BJ (cell line): ENCODE data around the gene GJC1. TPM values are rescaled to one million over a fixed set of nuclear protein-coding genes. Genes with fewer than 3 reads are reported as not detected.

ENCODE experiments used
- CTCF ChIA-PET: fragments of 350-600 bp; formaldehyde crosslinking; extraction: SDS; loops from one replicate; lab custom pipeline; 2021; ENCODE audit warnings: antibody characterized with exemption, inconsistent platforms; lab: Yijun Ruan, JAX
- POLR2A ChIA-PET: fragments of 300-600 bp; sonication (Branson Sonifier 250); formaldehyde crosslinking; extraction: SDS; loops from one replicate; lab custom pipeline; 2021; ENCODE audit warnings: antibody characterized with exemption; lab: Charles Lee
- DNase-seq: peaks from one replicate; pipeline ENCODE4 v3.0.0-alpha.2; 2011; ENCODE audit warnings: low read depth
- H3K27me3 ChIP-seq: 2 replicates; pipeline ENCODE4 v1.6.0; 2011; ENCODE audit warnings: low read length; ENCODE audit not compliant: control insufficient read depth, insufficient read depth
- H3K36me3 ChIP-seq: 2 replicates; pipeline ENCODE4 v1.5.1; 2011; ENCODE audit warnings: low read length; ENCODE audit not compliant: control insufficient read depth, insufficient read depth
- H3K4me3 ChIP-seq: 2 replicates; pipeline ENCODE4 v1.5.1; 2011; ENCODE audit warnings: low read depth, mild to moderate bottlenecking, control low read depth, low read length
- CTCF ChIP-seq: IDR thresholded peaks from 2 replicates; pipeline ENCODE4 v1.5.1; 2011; ENCODE audit warnings: low read depth, mild to moderate bottlenecking, control low read depth, inconsistent platforms, low read length, moderate library complexity; ENCODE audit not compliant: insufficient read depth
- polyA plus RNA-seq: library from polyadenylated mRNA; depleted of rRNA; stranded (reverse); fragments of >200 nt; gene quantifications from 2 replicates; pipeline ENCODE4 v1.2.3, GENCODE V29; 2011

Gene GJC1
- polyA plus RNA-seq, 1 experiment: 26.5 TPM

- no peak for TF ChIP-seq CTCF
- no peak overlapping the region for H3K4me3 ChIP-seq
- ChIA-PET CTCF (interaction anchor here (0.6 to 2.4 kb wide), 4 partner anchors 11 to 470 kb away, joined by 3 to 9 read pairs (median 4); no protein-coding TSS in a partner anchor), POLR2A (interaction anchor here (0.6 kb wide), 1 partner anchor 54 kb away, joined by 3 read pairs; no protein-coding TSS in a partner anchor)
- H3K27me3 ChIP-seq: no peaks in the 10 kb centered on the region
- H3K36me3 ChIP-seq: peaks cover 21% of the 10 kb centered on the region
- no peak for DNase-seq
Measured at GRCh38 chr17:44850612-44851011, 20.5 kb upstream of the GJC1 start.

GRCh38 chr17:44850025-44850424 is 19.9 kb upstream of the GJC1 start:
- CTCF ChIA-PET: interaction anchor here (0.6 to 2.4 kb wide), 4 partner anchors 12 to 470 kb away, joined by 3 to 9 read pairs (median 4); no protein-coding TSS in a partner anchor
- POLR2A ChIA-PET: no interaction called here
- no peak overlapping the region for H3K4me3 ChIP-seq
- H3K36me3 ChIP-seq: peaks cover 17% of the 10 kb centered on the region
- no peaks in the 10 kb centered on the region for H3K27me3 ChIP-seq
- DNase-seq: no peak
- TF ChIP-seq CTCF: no peak

GRCh38 chr17:44848961-44849489 is 18.9 kb upstream of the GJC1 start:
- ChIA-PET POLR2A (no interaction called here), CTCF (interaction anchor here (2.2 to 5.4 kb wide), 4 partner anchors 13 to 74 kb away, joined by 5 to 39 read pairs (median 13); no protein-coding TSS in a partner anchor)
- H3K4me3 ChIP-seq: no peak overlapping the region
- TF ChIP-seq CTCF: no peak
- peaks cover 10% of the 10 kb centered on the region for H3K36me3 ChIP-seq
- no peaks in the 10 kb centered on the region for H3K27me3 ChIP-seq
- DNase-seq: no peak

GRCh38 chr17:44848257-44848795 is 18.2 kb upstream of the GJC1 start:
- no peaks in the 10 kb centered on the region for H3K27me3 ChIP-seq
- TF ChIP-seq CTCF: no peak
- CTCF ChIA-PET: interaction anchor here (0.9 to 5.4 kb wide), 5 partner anchors 14 to 70 kb away, joined by 3 to 39 read pairs (median 6); no protein-coding TSS in a partner anchor
- no peak for DNase-seq
- peaks cover 7% of the 10 kb centered on the region for H3K36me3 ChIP-seq
- POLR2A ChIA-PET: no interaction called here
- no peak overlapping the region for H3K4me3 ChIP-seq

- Histone ChIP-seq H3K27me3 (no peaks in the 10 kb centered on the region), H3K36me3 (peaks cover 5% of the 10 kb centered on the region), H3K4me3 (no peak within 1 kb of the TSS)
- no peak for TF ChIP-seq CTCF
- CTCF ChIA-PET: interaction anchor here (0.7 to 5.4 kb wide), 6 partner anchors 10 to 69 kb away, joined by 3 to 39 read pairs (median 4); no protein-coding TSS in a partner anchor
- POLR2A ChIA-PET: no interaction called here
- no peak for DNase-seq
Measured at GRCh38 chr17:44847586-44847985, 17.5 kb upstream of the GJC1 start, which contains the start of gene HIGD1B. TSS of gene HIGD1B (plus strand) at chr17:44847883. CDS start at chr17:44848153, 270 bp downstream.
